Stimulated activated CD4-positive, alpha-beta T cell treated with anti-CD3 and anti-CD28 coated beads, TNF-alpha, amount 100 ng/mL, for 4 hours (primary cell): ENCODE data around the gene ST6GALNAC3.
A peak's percentile ranks its signal among the peaks of the same experiment; 100 is the strongest.

Experiments used
- DNase-seq, 3 experiments: peaks; one replicate each; pipeline ENCODE4 v3.0.0-alpha.2; 2020; ENCODE audit warnings: low read depth in 3 of 3

Gene ST6GALNAC3

DNA sequence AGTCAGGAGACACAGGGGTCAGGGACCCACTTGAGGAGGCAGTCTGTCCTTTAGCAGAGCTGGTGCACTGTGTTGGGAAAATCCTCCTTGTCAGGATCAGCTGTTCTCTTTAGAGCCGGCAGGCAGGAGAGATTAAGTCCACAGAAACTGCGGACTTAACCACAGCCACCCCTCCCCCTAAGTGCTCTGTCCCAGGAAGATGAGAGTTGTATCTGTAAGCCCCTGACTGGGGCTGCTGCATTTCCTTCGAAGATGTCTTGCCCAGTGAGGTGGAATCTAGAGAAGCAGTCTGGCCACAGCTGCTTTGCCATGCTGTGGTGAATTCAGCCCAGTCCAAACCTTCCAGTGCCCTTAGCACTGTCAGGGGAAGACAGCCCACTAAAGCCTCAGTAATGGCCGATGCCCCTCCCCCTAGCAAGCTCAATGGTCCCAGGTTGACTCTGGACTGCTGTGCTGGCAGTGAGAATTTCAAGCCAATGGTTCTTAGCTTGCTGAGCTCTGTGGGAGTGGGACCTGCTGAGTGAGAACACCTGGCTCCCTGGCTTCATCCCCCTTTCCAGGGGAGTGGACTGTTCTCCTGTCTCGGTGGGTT is 172.8 kb downstream of the ST6GALNAC3 start:
- no peak for DNase-seq

DNA sequence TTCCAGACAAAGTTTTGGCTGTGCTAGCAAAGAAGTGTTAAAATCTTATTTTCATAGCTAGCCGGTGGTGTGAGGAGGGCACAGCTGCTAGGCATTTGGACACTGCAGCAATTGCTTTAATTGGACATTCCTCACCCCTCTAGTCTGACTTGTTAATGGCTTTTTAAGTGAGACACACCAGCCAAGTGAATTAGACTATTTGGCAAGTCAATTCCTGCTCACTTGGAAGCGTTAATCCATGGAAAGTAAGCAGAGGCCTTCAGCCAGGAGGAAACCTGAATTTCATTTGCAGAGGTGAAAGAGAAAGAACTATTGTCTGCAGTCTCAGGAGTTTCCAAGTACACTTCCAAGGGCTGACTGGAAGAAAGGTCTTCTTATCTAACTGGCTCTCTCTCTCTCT is 175.7 kb downstream of the ST6GALNAC3 start:
- no peak for DNase-seq

DNA sequence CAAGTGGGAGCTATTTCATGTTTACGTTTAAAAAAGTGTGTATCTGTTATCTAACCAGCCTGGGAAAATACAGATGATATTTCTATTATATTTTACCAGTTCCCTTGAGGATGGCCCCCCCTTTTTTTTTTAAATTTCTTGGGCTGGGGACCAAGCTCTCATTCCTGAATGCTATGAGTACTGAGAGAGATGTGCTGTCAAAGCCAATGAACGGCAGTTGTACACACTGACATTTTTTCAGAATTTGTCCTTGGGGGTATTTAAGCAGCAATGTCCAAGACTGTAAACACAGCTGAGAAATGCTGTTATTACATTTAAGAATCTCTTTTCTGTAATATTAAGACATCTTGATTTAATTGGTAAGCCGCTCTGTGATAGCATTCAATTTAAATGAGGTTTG is 177.9 kb downstream of the ST6GALNAC3 start:
- DNase-seq = no peak

DNA sequence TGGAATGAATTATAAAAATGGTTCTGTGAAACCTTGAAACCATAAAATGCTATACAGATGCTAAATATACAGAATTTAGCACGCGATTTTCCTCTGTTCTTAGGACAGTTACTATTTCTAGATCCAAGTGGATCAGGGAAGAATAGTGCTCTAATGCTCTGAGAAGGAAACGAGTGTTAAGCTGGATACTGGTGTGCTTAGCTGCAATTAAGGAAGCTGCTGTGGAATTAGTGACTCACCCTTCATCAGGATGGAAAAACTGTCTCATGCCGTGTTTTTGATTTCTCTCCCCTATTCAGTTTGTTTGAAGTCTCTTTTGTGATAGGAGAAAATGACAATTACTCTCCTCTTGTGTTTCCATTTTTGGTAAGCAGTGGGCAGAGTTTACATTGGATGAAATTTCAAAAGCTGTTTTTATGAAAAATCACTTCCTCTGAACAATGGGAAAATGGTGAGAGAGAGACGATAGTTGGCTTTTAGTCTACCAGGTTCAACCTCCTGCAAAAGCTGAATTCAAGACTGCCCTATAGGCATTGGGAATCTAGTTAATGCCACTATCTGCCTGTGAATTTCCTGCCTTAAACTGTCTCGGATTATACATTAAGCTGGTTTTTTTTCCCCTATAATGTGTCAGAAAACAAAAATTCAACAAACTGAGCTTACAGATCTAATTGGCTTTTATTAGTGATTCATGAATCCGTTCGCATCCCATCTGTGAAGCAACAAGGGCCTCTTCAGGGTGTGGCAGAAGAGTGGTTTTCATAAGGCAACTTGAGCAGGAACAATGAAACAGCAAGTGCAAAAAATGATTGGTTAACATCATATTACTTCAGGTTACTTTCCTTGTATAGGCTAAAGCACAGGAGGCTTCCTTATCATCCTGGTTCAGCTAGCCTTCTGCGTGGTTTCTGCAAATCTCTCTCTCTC is 179.8 kb downstream of the ST6GALNAC3 start:
- no peak for DNase-seq

DNA sequence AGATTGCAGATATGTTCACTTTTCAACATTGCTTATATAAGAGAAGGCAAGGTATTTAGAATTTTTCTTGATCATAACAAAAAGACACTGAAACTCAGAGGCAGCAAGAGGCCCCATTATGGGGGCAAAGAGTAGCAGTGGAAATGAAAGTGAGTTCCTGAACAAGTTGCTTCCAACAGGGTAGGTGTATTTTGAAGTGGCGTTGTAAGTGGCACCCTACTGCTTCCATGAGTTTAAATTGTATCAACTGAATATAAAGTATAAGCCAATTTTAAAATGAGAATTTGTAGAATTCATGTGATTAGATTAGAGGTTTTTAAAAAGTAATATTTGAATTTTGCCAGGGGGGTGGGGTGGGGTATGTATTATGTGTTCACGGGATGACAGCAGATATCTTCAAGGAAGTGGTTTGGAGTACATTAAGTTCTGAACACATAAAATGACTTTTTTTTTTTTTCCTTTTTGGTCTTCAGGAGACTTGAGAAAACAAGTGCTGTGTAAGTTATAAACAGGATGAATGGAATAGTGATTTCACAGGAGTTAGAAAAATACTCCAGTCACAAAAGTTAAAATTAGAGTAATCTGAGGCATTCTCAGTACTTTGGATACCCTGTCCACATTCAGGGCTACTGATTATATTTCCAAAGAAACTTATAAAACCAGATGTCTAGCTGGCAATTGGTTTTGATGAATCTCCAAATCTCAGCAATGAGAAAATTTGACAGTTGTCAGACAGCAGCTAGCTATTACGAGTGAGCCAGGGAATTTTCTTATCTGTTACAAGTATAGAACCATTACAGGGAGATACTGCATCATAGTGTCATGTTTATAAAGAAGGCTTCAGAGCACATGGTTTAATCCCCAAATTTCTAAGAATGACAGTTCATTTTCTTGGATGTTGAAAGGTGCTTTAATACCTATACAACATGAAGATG is 182.0 kb downstream of the ST6GALNAC3 start:
- DNase-seq = no peak

DNA sequence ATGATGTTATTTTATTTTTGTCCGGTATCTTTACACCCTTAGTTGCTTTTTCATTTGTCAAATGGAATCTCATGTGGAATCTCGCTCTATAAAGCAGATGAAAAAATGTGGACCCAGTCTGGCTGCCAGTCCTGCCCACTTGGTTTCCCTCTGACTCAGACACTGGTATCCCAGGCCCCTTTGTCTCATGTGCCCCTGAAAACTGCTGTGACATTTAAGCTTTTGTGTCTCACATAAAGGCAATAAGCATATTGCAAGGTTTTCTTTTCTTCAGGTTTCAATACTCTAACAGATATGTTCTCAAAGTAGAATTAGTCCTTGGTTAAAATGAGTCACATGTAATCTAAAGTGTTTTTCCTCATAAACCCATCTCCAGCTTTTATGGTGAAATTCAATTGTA is 183.3 kb downstream of the ST6GALNAC3 start:
- no peak for DNase-seq

DNA sequence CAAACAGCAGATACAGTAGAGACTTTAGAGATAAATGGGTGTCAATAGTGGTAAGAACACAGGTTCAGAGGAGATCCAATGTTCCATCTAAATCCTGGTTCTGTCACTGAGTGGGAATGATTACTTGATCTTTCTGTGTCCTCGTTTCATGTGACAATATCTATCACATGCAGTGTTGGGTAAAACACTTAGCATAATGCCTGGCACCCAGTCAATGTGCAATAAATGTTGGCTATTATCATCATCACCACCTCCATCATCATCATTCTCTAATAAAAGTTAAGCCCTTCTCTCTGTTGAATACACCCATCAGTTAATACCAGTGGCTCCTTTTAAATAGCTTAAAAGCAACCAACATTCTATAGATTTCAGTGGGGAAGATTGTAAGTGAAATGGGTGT is 184.7 kb downstream of the ST6GALNAC3 start:
- no peak for DNase-seq

DNA sequence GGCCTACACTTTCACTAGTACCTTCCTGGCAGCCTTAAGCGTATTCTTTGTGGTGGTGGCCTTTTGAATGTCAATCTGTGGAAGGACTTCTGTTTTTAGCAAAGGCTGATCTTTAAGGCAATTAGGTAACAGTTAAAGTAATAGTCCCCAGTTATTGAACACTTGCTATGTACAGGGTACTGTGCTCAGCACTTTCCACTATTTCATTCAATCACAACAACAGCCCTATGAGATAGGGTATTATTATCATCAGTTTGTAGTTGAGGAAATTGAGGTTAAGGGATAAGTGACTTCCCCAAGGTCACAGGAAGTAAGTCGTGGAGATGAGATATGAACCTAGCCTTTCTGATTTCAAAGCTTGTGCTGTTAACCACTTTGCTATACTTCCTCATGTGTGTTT is 185.7 kb downstream of the ST6GALNAC3 start:
- no peak for DNase-seq

DNA sequence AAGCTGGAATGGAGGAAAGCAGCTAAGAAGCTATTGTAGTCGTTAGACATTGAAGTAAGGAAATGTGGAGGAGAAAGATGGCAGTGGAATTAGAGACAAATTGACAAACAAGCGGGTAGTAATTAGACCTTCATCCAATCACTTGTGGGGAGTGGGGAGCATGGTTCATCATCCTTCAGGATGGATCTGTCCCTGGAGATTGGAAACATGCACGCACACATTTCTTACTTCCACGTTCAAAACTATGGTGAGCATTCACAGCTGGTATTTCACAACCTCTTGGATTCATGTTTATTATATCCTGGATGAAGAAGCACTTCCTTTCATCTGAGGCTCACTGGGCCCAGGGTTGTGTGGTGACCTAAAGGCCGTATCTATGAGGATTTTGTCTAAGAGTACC is 188.1 kb downstream of the ST6GALNAC3 start:
- no peak for DNase-seq

DNA sequence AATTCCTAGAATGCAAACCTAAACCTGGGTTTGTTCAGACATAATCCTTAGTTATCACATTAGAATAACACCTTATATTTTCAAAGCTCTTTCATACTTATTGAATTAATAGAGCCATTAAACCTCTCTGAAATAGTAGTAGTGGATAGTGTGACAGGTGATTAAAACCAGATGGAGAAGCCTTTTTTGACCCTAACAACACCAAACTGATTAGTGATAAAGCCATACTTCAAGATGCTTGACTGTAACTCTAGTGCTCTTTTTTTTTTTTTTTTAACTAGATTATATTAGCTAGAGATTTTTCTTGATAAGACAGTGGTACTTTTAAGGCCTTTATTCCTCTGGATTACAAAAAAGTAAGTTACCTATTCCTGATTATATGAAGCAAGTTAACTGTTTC is 190.1 kb downstream of the ST6GALNAC3 start:
- no peak for DNase-seq

DNA sequence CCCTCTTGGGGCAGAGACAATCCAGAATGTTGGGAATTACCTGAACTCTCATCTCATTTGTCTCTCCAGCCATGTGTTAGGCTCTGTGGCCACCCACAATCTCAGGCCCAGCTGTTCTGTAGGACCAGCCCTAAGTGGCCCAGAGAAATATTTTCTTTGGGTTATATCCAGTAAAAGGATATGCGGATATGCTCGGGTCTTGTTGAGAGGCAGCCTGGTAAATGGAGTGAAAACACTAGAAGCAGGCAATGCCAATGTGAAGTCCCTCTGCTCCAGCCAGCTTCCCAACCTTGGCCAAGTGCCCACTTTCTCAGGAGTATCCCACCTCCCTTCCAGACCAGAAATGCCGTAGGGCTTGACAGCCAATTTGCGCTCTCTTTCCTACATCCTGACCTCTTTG is 192.2 kb downstream of the ST6GALNAC3 start:
- DNase-seq = no peak

DNA sequence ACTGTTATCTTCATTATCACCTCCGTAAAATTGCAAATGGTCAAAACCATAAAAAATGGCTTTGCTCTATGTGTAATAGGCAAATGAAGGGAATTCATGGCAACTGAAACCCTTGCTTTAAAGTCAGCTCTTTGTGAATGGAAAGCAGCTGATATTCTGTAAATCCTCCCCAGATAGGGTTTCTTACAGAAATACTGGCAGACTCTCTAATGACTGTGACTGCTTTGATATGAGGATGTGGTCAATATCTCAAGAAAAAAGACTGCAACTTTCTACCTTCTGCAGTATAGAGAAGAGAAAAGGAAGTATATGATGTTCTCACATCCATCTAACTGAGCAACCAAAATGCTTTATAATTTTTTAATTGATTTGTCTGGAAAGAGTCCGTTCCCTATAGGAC is 193.1 kb downstream of the ST6GALNAC3 start:
- no peak for DNase-seq

DNA sequence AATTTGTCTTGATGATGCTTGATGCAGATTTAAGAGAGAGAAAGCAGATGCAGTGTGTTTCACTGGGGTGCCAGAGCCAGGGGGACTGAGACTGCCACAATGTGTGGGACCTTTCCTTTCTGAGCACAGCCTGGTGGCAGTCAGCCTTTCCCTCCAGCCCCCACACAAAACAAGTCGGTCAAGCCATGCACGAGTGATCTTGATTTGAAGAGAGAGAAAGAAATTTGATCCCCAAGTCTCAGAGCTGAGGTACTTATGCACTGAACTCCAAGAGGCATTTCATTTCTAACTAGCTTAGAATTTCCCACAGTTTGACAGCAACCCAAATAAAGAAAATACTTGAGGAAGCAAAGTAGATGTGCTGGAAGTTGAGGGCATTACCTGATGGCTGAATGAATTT is 193.8 kb downstream of the ST6GALNAC3 start:
- no peak for DNase-seq

DNA sequence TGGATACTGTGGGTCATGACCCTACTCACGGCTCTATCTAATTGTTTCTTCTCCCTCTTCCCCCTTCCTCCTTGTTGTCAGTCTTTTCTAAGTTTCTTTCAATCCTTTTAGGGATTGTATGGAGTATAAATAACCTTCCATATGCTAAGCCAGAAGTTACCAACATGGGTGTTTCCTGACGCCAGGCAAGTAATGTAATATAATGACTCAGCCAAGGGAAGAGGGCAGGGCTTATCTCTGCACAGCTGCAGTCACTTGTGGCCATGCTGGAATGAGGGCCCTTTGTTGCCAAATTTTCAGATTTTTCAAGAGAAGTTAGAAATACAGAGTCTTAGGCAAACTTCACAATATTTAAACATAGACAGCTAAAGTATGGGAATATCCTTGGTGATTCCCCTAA is 194.6 kb downstream of the ST6GALNAC3 start:
- no peak for DNase-seq

DNA sequence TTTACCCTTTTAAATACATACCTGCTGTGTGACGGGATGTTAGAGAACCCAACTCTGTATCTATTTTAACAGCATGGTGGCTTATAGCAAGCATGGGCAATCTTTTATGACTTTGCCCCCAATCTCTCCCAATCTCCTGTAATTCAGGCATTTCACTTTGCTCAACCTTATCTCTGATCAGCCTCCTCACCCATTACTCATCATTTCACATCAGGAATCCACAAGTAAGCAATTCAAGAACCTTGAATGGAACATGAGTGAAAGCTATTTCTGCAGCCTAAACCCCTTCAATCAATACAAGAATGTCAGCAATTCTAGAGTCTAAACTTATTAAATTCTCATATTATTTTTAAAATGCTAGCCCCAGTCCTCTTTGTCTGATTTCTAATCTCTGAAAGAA is 199.8 kb downstream of the ST6GALNAC3 start:
- DNase-seq = no peak

DNA sequence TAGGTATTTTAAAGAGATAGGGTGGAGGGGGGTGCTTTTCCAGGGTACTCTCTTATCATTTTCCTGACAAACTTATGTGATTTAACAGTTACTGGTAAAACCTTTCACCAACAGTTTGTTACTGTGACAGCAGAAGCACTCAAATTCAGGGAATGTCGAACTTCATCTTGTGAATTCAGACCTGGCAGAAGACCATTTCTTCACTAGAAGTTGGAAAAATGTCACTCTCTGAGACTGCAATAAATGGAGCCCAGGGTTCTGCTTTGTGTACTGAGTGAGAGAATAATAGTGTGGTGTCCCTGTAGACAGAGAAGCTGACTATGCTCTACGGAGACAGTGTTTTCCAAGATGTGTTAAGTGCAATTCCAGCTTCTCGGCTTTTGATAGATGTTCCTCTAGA is 200.2 kb downstream of the ST6GALNAC3 start:
- no peak for DNase-seq

DNA sequence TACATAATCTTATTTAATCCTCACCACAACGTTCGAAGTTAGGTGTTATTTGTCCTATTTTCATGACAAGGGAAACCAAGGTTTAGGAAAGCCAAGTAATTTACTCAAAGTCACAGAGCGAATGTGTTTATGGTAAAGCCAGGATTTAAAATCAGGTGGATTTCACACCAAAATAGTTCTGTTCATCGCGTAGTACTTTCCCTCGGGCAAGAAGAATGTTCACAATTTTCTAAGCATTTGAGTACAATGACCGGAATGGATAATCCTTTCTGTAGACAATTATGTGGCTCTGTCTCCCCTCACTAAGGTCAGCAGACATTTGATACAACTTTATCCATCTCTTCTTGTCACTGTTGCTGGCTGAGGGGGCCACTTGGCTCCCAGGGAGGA is 204.2 kb downstream of the ST6GALNAC3 start:
- no peak for DNase-seq

DNA sequence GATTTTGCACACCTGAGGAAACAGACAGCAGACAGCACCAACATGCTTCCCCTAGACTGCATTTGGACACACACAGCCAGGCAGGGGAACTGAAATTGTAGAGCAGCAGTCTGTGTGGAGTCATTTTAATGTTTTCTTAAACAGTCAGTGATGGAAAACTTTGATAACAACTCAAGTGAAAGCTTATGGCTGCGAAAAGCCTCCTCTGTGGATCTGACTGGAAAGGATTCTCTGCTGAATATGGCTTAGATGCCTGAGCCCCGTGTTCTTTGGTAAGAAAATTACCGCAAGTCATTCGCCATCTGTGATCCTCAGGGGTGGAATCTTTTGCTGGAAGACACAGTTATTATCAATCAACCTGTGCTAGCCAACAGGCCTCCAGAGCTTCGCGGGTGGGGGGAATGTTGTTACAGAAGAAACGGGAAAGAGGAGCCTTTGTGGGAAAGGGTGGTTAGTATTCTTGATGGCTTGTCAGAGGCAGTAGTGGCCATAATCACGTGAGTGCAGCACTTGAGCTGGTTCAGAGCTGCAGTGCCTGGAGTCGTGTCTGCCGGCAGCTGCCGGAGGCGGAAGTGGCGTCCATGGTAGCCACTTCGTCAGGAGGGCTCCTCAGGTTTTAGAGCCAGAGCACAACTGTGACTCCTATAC is 204.7 kb downstream of the ST6GALNAC3 start:
- no peak for DNase-seq

DNA sequence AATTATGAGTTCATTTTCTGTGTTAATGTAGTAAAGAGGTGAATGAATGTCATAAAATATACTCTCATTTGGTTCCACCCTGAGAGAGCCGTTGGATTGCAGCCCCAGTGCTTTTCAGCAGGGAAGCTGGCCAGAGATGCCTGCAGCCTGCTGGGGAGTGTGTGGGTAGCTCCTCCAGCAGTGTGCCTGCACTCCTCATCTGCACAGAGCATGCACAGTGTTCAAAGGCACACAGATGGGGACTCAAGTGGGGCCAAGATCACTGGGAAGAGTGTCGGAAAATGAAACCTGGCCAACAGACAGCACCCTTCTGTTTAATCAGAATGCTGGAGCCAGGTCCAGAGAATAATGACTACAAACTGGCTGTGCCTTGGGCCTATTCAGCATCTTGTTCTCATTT is 206.8 kb downstream of the ST6GALNAC3 start:
- DNase-seq = no peak

DNA sequence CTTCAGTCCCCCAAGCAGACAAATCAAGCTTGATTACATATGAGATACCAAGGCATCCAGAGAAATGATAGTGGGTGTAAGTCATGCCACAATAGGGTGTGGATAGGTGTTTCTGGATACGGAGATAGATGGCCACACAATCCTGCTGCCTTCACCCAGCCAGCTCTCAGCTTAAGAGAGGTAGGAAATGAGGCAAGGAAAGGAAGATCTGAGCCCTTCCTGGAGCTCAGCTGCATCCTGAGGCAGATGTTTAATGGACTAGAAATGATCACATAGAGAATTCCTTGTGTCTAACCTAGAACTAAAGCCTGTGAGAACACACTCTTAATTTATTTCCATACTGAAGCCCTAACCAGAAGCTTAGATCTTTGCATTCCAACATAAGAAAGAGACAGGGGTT is 210.3 kb downstream of the ST6GALNAC3 start:
- DNase-seq = no peak

DNA sequence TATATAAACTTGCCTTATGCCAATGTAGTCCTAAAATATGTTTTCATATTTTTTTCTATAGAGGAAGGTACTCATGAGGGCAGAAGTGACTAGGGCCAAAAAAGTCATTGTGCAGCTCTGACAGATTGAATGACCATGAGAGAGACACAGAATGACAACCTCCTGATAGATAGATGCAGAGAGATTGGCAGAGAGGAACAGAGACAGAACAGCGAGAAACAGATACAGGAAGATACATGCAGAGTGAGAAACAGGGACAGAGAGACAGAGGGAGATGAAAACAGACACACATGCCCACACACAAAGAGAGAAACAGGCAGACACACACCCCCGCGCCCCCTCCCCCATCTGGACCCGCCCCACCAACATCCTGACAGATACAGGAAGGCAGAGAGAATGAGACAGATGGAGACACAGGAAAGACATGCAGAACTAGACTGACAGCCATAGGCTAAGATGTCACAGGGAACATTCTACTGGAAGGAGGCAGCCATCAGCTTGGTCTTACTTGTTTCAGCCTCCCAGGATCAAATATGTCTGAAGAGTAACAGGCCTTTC is 211.1 kb downstream of the ST6GALNAC3 start:
- peak in 1 of 3 experiments; percentile 23 for DNase-seq

DNA sequence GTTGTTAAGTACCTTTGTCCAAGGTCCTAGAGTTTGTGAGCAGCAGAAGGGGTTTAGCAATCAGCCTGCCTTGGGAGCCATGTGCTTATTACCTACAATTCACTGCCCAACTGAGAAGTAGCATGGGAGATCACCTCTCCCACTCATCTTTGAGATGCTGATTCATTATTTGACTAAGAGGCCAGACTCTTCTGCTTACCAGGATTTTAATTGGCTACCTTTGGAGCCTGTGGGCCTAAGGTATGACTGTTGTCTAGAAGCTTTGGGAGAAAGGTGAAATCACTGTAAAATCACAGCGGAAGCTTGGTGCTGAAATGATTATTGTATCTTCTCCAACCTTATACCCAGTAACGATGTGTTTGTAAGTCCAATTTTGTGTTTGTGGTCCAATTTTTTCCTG is 213.4 kb downstream of the ST6GALNAC3 start:
- no peak for DNase-seq
